K562 (cell line): Measurements from ENCODE around the gene ANO6. TPM values are rescaled to one million over a fixed set of nuclear protein-coding genes. Genes with fewer than 3 reads are reported as not detected.

Experiments used
- ARID1B ChIP-seq: fragments of 450-650 bp; IDR thresholded peaks from 2 replicates; pipeline ENCODE4 v1.6.1; 2016; ENCODE audit warnings: antibody characterized with exemption, mild to moderate bottlenecking, inconsistent platforms
- BRD9 ChIP-seq: fragments of 450-650 bp; IDR thresholded peaks from 2 replicates; pipeline ENCODE4 v1.6.1; 2018; ENCODE audit warnings: low read depth; ENCODE audit not compliant: partially characterized antibody
- CUX1 ChIP-seq: fragments of 200-800 bp; sonication (Bioruptor generic); IDR thresholded peaks from 2 replicates; pipeline ENCODE4 v1.6.1; 2016; ENCODE audit warnings: missing genetic modification characterization, missing compliant biosample characterization
- FOSL1 ChIP-seq: fragments of 200-800 bp; sonication (Bioruptor generic); conservative IDR thresholded peaks from 2 replicates; pipeline ENCODE4 v1.6.1; 2016; ENCODE audit warnings: missing genetic modification characterization, missing compliant biosample characterization
- HNRNPK ChIP-seq: fragments of 200-400 bp; formaldehyde crosslinking; IDR thresholded peaks from one replicate; pipeline ENCODE4 v1.6.1; 2018; ENCODE audit warnings: mild to moderate bottlenecking, low read depth, low read length; ENCODE audit not compliant: poor library complexity, severe bottlenecking
- ID3 ChIP-seq, 2 experiments: fragments of 250-450 bp in 1 of 2; fragments of 450-650 bp in 1 of 2; sonication (Bioruptor Pico) in 1 of 2; IDR thresholded peaks; 2 replicates each; pipeline versions ENCODE4 v1.6.1 to v1.8.0; 2016 to 2021; ENCODE audit warnings: mild to moderate bottlenecking in 2 of 2, moderate library complexity in 2 of 2, missing compliant biosample characterization in 1 of 2, missing genetic modification characterization in 1 of 2
- KDM2B ChIP-seq: fragments of 250-450 bp; sonication (Bioruptor Pico); IDR thresholded peaks from 2 replicates; pipeline ENCODE4 v1.8.0; 2021; ENCODE audit warnings: mild to moderate bottlenecking, moderate library complexity
- KDM4B ChIP-seq, 2 experiments: fragments of 450-650 bp in 1 of 2; sonication (generic) in 1 of 2; IDR thresholded peaks; 2 replicates each; pipeline ENCODE4 v1.6.1; 2016 to 2017; ENCODE audit warnings: borderline replicate concordance in 2 of 2, antibody characterized with exemption in 1 of 2, low read depth in 1 of 2, mild to moderate bottlenecking in 1 of 2
- MCM2 ChIP-seq: fragments of 450-650 bp; IDR thresholded peaks from 2 replicates; pipeline ENCODE4 v1.6.1; 2017; ENCODE audit warnings: low read depth, mild to moderate bottlenecking
- MCM3 ChIP-seq: fragments of 450-650 bp; IDR thresholded peaks from 2 replicates; pipeline ENCODE4 v1.6.1; 2016
- NR4A1 ChIP-seq, 2 experiments: fragments of 250-450 bp in 1 of 2; fragments of 450-650 bp in 1 of 2; sonication (Bioruptor Pico) in 1 of 2; IDR thresholded peaks; 2 replicates each; pipeline versions ENCODE4 v1.4.0 to v1.6.1; 2016 to 2020; ENCODE audit warnings: mild to moderate bottlenecking in 2 of 2, missing compliant biosample characterization in 1 of 2, missing genetic modification characterization in 1 of 2, moderate library complexity in 1 of 2
- RBM39 ChIP-seq: fragments of 200-400 bp; formaldehyde crosslinking; optimal IDR thresholded peaks from 2 replicates; pipeline ENCODE3; 2018; ENCODE audit warnings: low read depth, low read length
- SIRT6 ChIP-seq: IDR thresholded peaks from one replicate; pipeline ENCODE4 v1.6.1; 2012; ENCODE audit warnings: low read depth, mild to moderate bottlenecking, control low read depth, inconsistent platforms, low read length, moderate library complexity
- SMAD2 ChIP-seq: fragments of 150-350 bp; IDR thresholded peaks from 2 replicates; pipeline ENCODE4 v1.6.1; 2014; ENCODE audit warnings: low read depth, mild to moderate bottlenecking, low read length
- STAG1 ChIP-seq: sonication (generic); formaldehyde crosslinking; IDR thresholded peaks from 2 replicates; pipeline ENCODE4 v1.5.0; 2020; ENCODE audit warnings: missing genetic modification reagents, borderline replicate concordance
- ZFP36 ChIP-seq: fragments of 150-350 bp; IDR thresholded peaks from 2 replicates; pipeline ENCODE4 v1.6.1; 2018; ENCODE audit warnings: low read length, low read depth; ENCODE audit not compliant: partially characterized antibody
- ZNF184 ChIP-seq: sonication (generic); formaldehyde crosslinking; IDR thresholded peaks from 2 replicates; pipeline ENCODE4 v1.5.0; 2020; ENCODE audit warnings: missing genetic modification reagents
- ZNF398 ChIP-seq: fragments of 250-450 bp; sonication (Bioruptor Pico); IDR thresholded peaks from 2 replicates; pipeline ENCODE4 v1.8.0; 2021; ENCODE audit warnings: moderate library complexity, mild to moderate bottlenecking, inconsistent platforms
- ZNF507 ChIP-seq: conservative IDR thresholded peaks from 2 replicates; pipeline ENCODE4 v1.6.1; 2017; ENCODE audit warnings: missing genetic modification characterization, missing compliant biosample characterization
- ZNF785 ChIP-seq: fragments of 250-450 bp; sonication (Bioruptor Pico); IDR thresholded peaks from 2 replicates; pipeline ENCODE4 v1.4.0; 2020; ENCODE audit warnings: mild to moderate bottlenecking
- ZSCAN32 ChIP-seq: fragments of 450-650 bp; formaldehyde crosslinking; IDR thresholded peaks from 2 replicates; pipeline ENCODE4 v1.4.0; 2020; ENCODE audit warnings: mild to moderate bottlenecking, moderate library complexity
- polyA plus RNA-seq, 8 experiments: library from polyadenylated mRNA; depleted of rRNA in 4 of 8; stranded (reverse) in 5 of 8; unstranded in 3 of 8; fragments of >200 nt; fragmentation: Nextera tagmentation in 2 of 8; fragmentation: Illumina TruSeq in 1 of 8; extraction: Ambion mirVana in 2 of 8; extraction: Trizol in 1 of 8; gene quantifications; 2 replicates each; pipeline versions ENCODE4 v1.2.1 to v1.2.3, GENCODE V29; 2011 to 2014; ENCODE audit warnings: inconsistent platforms in 1 of 8, missing spikeins in 1 of 8
- total RNA-seq, 7 experiments: library from RNA; depleted of rRNA in 6 of 7; stranded (reverse); fragments of >200 nt in 6 of 7; fragmentation: Illumina TruSeq in 2 of 7; extraction: Trizol in 2 of 7; gene quantifications; 2 replicates each; pipeline versions ENCODE4 v1.2.1 to v1.2.3, GENCODE V29; 2011 to 2021; ENCODE audit warnings: low replicate concordance in 1 of 7

The ANO6 gene
- total and polyA plus RNA-seq, 9 of the 15 experiments (the other 6 are each of a cell fraction or from before 2014, with no cell fraction given): 3.5 to 24.7 (median 20.3) TPM

- TF ChIP-seq CUX1 (CRISPR knock-in tag) (no peak), ZNF785 (CRISPR knock-in tag) (no peak), ZNF398 (CRISPR knock-in tag) (no peak), FOSL1 (tag) (no peak; the same call in 1 of the 2 replicates), ZSCAN32 (no peak), RBM39 (no peak), KDM4B (IDR thresholded peaks at IDR 0.05; ENCODE audit: borderline replicate concordance in 2 of 2, low read depth in 1 of 2) (no peak), ARID1B (peak; percentile 91), HNRNPK (no peak), NR4A1 (CRISPR knock-in tag; IDR thresholded peaks at IDR 0.05) (no peak), NR4A1 (tag; IDR thresholded peaks at IDR 0.05) (no peak), SIRT6 (no peak), SMAD2 (no peak), BRD9 (no peak), ID3 (CRISPR knock-in tag; IDR thresholded peaks at IDR 0.05) (no peak), ID3 (tag; IDR thresholded peaks at IDR 0.05) (no peak), MCM2 (no peak), ZNF184 (CRISPR knock-in tag) (no peak), KDM2B (CRISPR knock-in tag) (no peak), ZFP36 (no peak), MCM3 (no peak), STAG1 (CRISPR knock-in tag) (no peak), ZNF507 (tag) (no peak)
Measured at GRCh38 chr12:45227316-45228067, 11.6 kb downstream of the ANO6 start (continued).
